OCI-LY1 (cell line): ENCODE measurements around the gene PYROXD2.

Experiments
- EZH2 ChIP-seq: fragments of 200-600 bp; sonication (generic), shearing (Covaris generic); IDR thresholded peaks from 2 replicates; pipeline ENCODE4 v1.8.0; 2017; ENCODE audit warnings: borderline replicate concordance, mixed run types, mild to moderate bottlenecking, antibody characterized with exemption, low read length, moderate library complexity, mixed read lengths
- TF ChIP-seq, protein P1 (sequence below): fragments of 200-600 bp; sonication (generic), shearing (Covaris generic); IDR thresholded peaks from 2 replicates; pipeline ENCODE4 v1.5.1; 2017; ENCODE audit warnings: mild to moderate bottlenecking, antibody characterized with exemption, low read length, moderate library complexity, mixed read lengths

DNA sequence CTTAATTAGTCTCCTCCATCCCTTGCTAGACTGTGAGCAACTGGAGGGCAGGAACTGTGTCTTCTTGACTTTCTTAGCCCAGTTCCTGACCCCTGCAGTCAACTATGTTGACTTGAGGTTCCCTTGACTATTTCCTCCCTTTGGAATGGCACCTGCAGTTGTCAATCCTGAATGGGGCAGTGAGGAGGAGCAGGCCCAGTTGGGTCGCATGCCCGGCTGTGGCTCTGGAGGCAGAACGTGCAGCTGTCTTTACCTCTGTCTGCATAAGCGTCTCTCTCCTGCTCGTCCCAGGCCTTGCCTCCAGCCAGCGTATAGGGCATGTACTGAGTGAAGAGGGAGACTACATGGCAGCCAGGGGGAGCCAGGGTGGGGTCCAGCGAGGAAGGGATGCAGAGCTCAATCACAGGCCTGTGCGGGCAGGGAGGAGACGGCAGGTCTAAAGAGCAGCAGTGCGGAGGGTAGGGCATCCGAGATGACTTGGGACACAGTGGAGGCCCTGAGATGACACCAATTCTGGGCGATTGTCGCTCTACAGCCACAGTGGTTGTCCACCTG lies 26.8 kb downstream of the PYROXD2 start:
- TF ChIP-seq, protein P1, sequence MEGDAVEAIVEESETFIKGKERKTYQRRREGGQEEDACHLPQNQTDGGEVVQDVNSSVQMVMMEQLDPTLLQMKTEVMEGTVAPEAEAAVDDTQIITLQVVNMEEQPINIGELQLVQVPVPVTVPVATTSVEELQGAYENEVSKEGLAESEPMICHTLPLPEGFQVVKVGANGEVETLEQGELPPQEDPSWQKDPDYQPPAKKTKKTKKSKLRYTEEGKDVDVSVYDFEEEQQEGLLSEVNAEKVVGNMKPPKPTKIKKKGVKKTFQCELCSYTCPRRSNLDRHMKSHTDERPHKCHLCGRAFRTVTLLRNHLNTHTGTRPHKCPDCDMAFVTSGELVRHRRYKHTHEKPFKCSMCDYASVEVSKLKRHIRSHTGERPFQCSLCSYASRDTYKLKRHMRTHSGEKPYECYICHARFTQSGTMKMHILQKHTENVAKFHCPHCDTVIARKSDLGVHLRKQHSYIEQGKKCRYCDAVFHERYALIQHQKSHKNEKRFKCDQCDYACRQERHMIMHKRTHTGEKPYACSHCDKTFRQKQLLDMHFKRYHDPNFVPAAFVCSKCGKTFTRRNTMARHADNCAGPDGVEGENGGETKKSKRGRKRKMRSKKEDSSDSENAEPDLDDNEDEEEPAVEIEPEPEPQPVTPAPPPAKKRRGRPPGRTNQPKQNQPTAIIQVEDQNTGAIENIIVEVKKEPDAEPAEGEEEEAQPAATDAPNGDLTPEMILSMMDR: no peak
- TF ChIP-seq EZH2: no peak
